Adrenal gland (tissue), 12 donors: ENCODE results near the gene CFAP20. TPM values are rescaled to one million over a fixed set of nuclear protein-coding genes. Genes with fewer than 3 reads are reported as not detected.

Experiments used
- DNase-seq, 7 donors: peaks; one replicate each; pipeline ENCODE4 v3.0.0-alpha.2; 2019 to 2020
- H3K27ac ChIP-seq, 5 donors: fragments of 200-600 bp; sonication (generic) in 4 of 5; 1 replicate in 3 of 5; 2 replicates in 2 of 5; pipeline versions ENCODE4 v1.5.1 to v1.8.0; 2016 to 2020; ENCODE audit warnings: mild to moderate bottlenecking in 1 of 5
- H3K27me3 ChIP-seq: fragments of 200-600 bp; 2 replicates; pipeline ENCODE4 v1.8.0; 2021
- H3K36me3 ChIP-seq, 2 donors: fragments of 200-600 bp; replicated peaks in 1 of 2; 1 replicate in 1 of 2; 2 replicates in 1 of 2; pipeline versions ENCODE4 v1.5.1 to v1.8.0; 2018 to 2022
- H3K4me1 ChIP-seq, 2 donors: fragments of 200-600 bp; replicated peaks in 1 of 2; 1 replicate in 1 of 2; 2 replicates in 1 of 2; pipeline versions ENCODE4 v1.5.1 to v1.8.0; 2018 to 2021
- H3K4me3 ChIP-seq, 4 donors: fragments of 200-600 bp; sonication (generic) in 3 of 4; one replicate each; pipeline ENCODE4 v1.5.1; 2016 to 2018
- H3K9me3 ChIP-seq, 3 donors: fragments of 200-600 bp; sonication (generic) in 1 of 3; replicated peaks in 1 of 3; 1 replicate in 2 of 3; 2 replicates in 1 of 3; pipeline versions ENCODE4 v1.5.1 to v1.8.0; 2016 to 2021
- POLR2A ChIP-seq, 2 donors: fragments of 450-650 bp; IDR thresholded peaks; one replicate each; pipeline ENCODE4 v1.6.1; 2017; ENCODE audit warnings: antibody characterized with exemption in 2 of 2, mild to moderate bottlenecking in 2 of 2, moderate library complexity in 1 of 2
- WGBS, 4 donors: extraction: QIAGEN DNeasy Blood & Tissue Kit in 2 of 4; methylation state at CpG; one replicate each; pipeline versions ENCODE4 v1.1.5 to v1.1.7; 2013 to 2017; 5-methylcytosine and 5-hydroxymethylcytosine counted together
- intact Hi-C, 2 donors: fragments of 100-400 bp; cut with DNase I; formaldehyde crosslinking; loops; one replicate each; pipeline versions ENCODE4 v1.14.1 to v1.15.0; 2022 to 2023
- polyA plus RNA-seq, 3 donors: library from polyadenylated mRNA; stranded (reverse); fragments of 200-250 nt in 2 of 3; fragments of 350-450 nt in 1 of 3; fragmentation: Illumina TruSeq in 1 of 3; extraction: RNeasy Lipid Tissue Mini Kit (QIAGEN cat#74804) in 1 of 3; gene quantifications; one replicate each; pipeline ENCODE4 v1.2.3, GENCODE V29; 2013 to 2014
- total RNA-seq, 9 donors: library from RNA; depleted of rRNA in 4 of 9; stranded (reverse); fragments of >200 nt in 4 of 9; fragments of 120-200 nt in 1 of 9; fragmentation: NEBNext Ultra II Directional in 1 of 9; extraction: Animal tissue kit (Norgen Biotek cat#: 25700) in 1 of 9; gene quantifications; one replicate each; pipeline versions ENCODE4 v1.1.0 to v1.2.4, GENCODE V29; 2013 to 2023
- TF ChIP-seq, protein P1 (sequence below), 6 experiments: fragments of 450-650 bp in 4 of 6; fragments of 200-600 bp in 2 of 6; sonication (generic) in 1 of 6; IDR thresholded peaks; 1 replicate in 5 of 6; 2 replicates in 1 of 6; pipeline versions ENCODE4 v1.5.1 to v1.8.0; 2016 to 2021; ENCODE audit warnings: antibody characterized with exemption in 6 of 6, mild to moderate bottlenecking in 2 of 6, moderate library complexity in 1 of 6
- donor health status: healthy with polysubstance abuse.
- donor health status: Bipolar disorder and iron deficiency.
- donor health status: DM: yes; HTN: yes; CAD: no.
- donor health status: DM: no; HTN: no; CAD: no.
- donor health status: DM: no; HTN: no; CAD: no.
- donor health status: DM: yes; HTN: yes; CAD: no.

CFAP20 gene
- total and polyA plus RNA-seq, 12 donors, result 17.1 to 73.3 (median 33.4) TPM

DNA sequence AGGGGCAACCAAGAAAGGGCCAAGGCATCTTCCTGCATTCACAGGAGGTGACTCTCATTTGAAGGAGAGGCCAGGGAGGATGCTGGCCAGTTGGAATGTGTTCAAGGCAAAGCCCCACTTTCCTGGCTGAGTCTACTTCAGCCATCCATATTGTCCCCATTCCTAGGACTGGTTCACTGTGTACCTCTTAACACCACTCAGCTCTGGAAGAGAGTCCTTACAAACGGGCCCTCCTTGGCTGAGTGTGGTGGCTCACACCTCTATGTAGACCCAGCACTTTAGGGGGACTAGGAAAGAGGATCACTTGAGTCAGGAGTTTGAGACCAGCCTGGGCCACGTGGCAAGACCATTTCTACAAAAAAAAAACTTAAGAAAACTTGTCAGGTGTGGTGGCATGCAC is 28.1 kb upstream of the CFAP20 start:
- H3K36me3 ChIP-seq, result peaks cover 0 to 14% of the 10 kb centered on the region in 2 donors
- intact Hi-C loops, result no loop called here
- 67 to 93% (median 79%) methylated on average over 1 to 2 of the region's 2 CpGs for WGBS, 4 donors

GRCh38 chr16:58155839-58156238 is 26.7 kb upstream of the CFAP20 start:
- H3K4me1 ChIP-seq, result no peaks in the 10 kb centered on the region
- no peaks in the 10 kb centered on the region for H3K9me3 ChIP-seq
- no peak overlapping the region for H3K27ac ChIP-seq
- H3K36me3 ChIP-seq, result peaks cover 0 to 2% of the 10 kb centered on the region in 2 donors
- intact Hi-C loops, result no loop called here
- 65 to 75% (median 69%) methylated on average over 2 of the region's 2 CpGs for WGBS, 4 donors
- TF ChIP-seq, protein P1, sequence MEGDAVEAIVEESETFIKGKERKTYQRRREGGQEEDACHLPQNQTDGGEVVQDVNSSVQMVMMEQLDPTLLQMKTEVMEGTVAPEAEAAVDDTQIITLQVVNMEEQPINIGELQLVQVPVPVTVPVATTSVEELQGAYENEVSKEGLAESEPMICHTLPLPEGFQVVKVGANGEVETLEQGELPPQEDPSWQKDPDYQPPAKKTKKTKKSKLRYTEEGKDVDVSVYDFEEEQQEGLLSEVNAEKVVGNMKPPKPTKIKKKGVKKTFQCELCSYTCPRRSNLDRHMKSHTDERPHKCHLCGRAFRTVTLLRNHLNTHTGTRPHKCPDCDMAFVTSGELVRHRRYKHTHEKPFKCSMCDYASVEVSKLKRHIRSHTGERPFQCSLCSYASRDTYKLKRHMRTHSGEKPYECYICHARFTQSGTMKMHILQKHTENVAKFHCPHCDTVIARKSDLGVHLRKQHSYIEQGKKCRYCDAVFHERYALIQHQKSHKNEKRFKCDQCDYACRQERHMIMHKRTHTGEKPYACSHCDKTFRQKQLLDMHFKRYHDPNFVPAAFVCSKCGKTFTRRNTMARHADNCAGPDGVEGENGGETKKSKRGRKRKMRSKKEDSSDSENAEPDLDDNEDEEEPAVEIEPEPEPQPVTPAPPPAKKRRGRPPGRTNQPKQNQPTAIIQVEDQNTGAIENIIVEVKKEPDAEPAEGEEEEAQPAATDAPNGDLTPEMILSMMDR (IDR thresholded peaks at IDR 0.05), result no peak
- TF ChIP-seq POLR2A (IDR thresholded peaks at IDR 0.05), result no peak
- H3K27me3 ChIP-seq, result no peaks in the 10 kb centered on the region
- DNase-seq, result no peak
- H3K4me3 ChIP-seq, result no peak overlapping the region

More for the DNA sequence above, 28.1 kb upstream of the CFAP20 start:
- DNase-seq, result no peak
- H3K27ac ChIP-seq, result no peak overlapping the region
- H3K4me3 ChIP-seq, result no peak overlapping the region
- no peaks in the 10 kb centered on the region for H3K4me1 ChIP-seq
- TF ChIP-seq POLR2A (IDR thresholded peaks at IDR 0.05), result no peak
- TF ChIP-seq, protein P1 (IDR thresholded peaks at IDR 0.05), result no peak
- no peaks in the 10 kb centered on the region for H3K27me3 ChIP-seq
- no peaks in the 10 kb centered on the region for H3K9me3 ChIP-seq

GRCh38 chr16:58154345-58154744 is 25.2 kb upstream of the CFAP20 start:
- no peak overlapping the region for H3K4me3 ChIP-seq
- intact Hi-C loops, result no loop called here
- TF ChIP-seq, protein P1 (IDR thresholded peaks at IDR 0.05), result no peak
- TF ChIP-seq POLR2A (IDR thresholded peaks at IDR 0.05), result no peak
- no peak for DNase-seq
- 87 to 97% (median 92%) methylated on average over 2 of the region's 2 CpGs for WGBS, 4 donors
- H3K27me3 ChIP-seq, result no peaks in the 10 kb centered on the region
- no peaks in the 10 kb centered on the region for H3K9me3 ChIP-seq
- no peaks in the 10 kb centered on the region for H3K4me1 ChIP-seq
- H3K36me3 ChIP-seq, result no peaks in the 10 kb centered on the region
- no peak overlapping the region for H3K27ac ChIP-seq

GRCh38 chr16:58152246-58152868 is 23.2 kb upstream of the CFAP20 start:
- H3K36me3 ChIP-seq, result no peaks in the 10 kb centered on the region
- no peaks in the 10 kb centered on the region for H3K4me1 ChIP-seq
- no peak for TF ChIP-seq POLR2A (IDR thresholded peaks at IDR 0.05)
- TF ChIP-seq, protein P1 (IDR thresholded peaks at IDR 0.05), result no peak
- no peak for DNase-seq
- H3K4me3 ChIP-seq, result no peak overlapping the region
- WGBS, 4 donors, result 81 to 91% (median 85%) methylated on average over 8 of the region's 8 CpGs
- H3K27ac ChIP-seq, result no peak overlapping the region
- intact Hi-C loops, result no loop called here
- H3K9me3 ChIP-seq, result no peaks in the 10 kb centered on the region
- H3K27me3 ChIP-seq, result no peaks in the 10 kb centered on the region
